HL-60 (cell line): ENCODE results near the gene PCDH15.

Experiments
- GABPA ChIP-seq: IDR thresholded peaks from 2 replicates; pipeline ENCODE4 v1.6.1; 2012; ENCODE audit warnings: low read depth
- POLR2AphosphoS5 ChIP-seq: IDR thresholded peaks from 2 replicates; pipeline ENCODE4 v1.6.1; 2012; ENCODE audit warnings: low read depth
- SPI1 ChIP-seq: IDR thresholded peaks from 2 replicates; pipeline ENCODE4 v1.6.1; 2012; ENCODE audit warnings: low read depth, mild to moderate bottlenecking, borderline replicate concordance
- TF ChIP-seq, protein P1 (sequence below): IDR thresholded peaks from one replicate; pipeline ENCODE4 v1.5.1; 2011; ENCODE audit warnings: low read length, control low read depth, inconsistent platforms; ENCODE audit not compliant: insufficient read depth

DNA sequence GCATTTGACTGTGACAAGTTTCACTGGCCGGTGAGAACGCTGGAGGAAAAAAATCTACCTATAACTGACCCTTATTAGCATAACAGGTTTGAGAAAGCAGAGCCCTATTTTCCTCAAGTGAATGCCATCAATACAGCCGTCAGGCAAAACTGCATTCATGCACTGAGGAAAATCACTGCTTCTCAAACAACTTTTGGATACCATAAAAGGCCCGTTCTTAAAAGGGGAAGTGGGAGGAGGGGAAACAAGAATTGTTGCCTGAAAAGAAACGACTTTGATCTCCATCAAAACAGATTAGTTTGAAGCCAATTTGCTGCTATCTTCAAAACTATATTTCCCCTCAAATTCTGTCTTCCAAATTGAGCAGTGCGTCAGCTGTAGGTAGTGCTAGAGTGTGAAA lies 670.6 kb downstream of the PCDH15 start:
- TF ChIP-seq, protein P1, sequence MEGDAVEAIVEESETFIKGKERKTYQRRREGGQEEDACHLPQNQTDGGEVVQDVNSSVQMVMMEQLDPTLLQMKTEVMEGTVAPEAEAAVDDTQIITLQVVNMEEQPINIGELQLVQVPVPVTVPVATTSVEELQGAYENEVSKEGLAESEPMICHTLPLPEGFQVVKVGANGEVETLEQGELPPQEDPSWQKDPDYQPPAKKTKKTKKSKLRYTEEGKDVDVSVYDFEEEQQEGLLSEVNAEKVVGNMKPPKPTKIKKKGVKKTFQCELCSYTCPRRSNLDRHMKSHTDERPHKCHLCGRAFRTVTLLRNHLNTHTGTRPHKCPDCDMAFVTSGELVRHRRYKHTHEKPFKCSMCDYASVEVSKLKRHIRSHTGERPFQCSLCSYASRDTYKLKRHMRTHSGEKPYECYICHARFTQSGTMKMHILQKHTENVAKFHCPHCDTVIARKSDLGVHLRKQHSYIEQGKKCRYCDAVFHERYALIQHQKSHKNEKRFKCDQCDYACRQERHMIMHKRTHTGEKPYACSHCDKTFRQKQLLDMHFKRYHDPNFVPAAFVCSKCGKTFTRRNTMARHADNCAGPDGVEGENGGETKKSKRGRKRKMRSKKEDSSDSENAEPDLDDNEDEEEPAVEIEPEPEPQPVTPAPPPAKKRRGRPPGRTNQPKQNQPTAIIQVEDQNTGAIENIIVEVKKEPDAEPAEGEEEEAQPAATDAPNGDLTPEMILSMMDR: no peak
- TF ChIP-seq POLR2AphosphoS5 (no peak), SPI1 (peak; percentile 23; the same call in 1 of the 2 replicates), GABPA (no peak)
